Right lobe of liver (tissue), 6 donors: ENCODE results near the gene TAGLN2. TPM values are rescaled to one million over a fixed set of nuclear protein-coding genes. Genes with fewer than 3 reads are reported as not detected.

Experiments used
- ATAC-seq, 4 donors: fragments of 200-7000 bp; cut with Tn5 transposase; one replicate each; pipeline ENCODE4 v1.9.1; 2020; ENCODE audit warnings: mild to moderate bottlenecking in 4 of 4, moderate library complexity in 4 of 4
- DNase-seq, 3 donors: peaks; one replicate each; pipeline ENCODE4 v3.0.0-alpha.2; 2020
- H3K27ac ChIP-seq, 3 donors: fragments of 200-600 bp; one replicate each; pipeline ENCODE4 v1.8.0; 2022
- H3K27me3 ChIP-seq, 2 donors: fragments of 200-600 bp; one replicate each; pipeline ENCODE4 v1.8.0; 2022
- H3K36me3 ChIP-seq, 4 donors: fragments of 200-600 bp; sonication (generic) in 1 of 4; one replicate each; pipeline versions ENCODE4 v1.5.1 to v1.8.0; 2017 to 2022; ENCODE audit warnings: control low read depth in 1 of 4
- H3K4me1 ChIP-seq, 4 donors: fragments of 200-600 bp; sonication (generic) in 1 of 4; one replicate each; pipeline versions ENCODE4 v1.5.1 to v1.8.0; 2017 to 2022; ENCODE audit warnings: control low read depth in 1 of 4
- H3K4me3 ChIP-seq, 3 donors: fragments of 200-600 bp; one replicate each; pipeline ENCODE4 v1.8.0; 2022
- H3K9me3 ChIP-seq, 4 donors: fragments of 200-600 bp; sonication (generic) in 1 of 4; one replicate each; pipeline versions ENCODE4 v1.5.1 to v1.8.0; 2017 to 2022; ENCODE audit warnings: control low read depth in 1 of 4
- CTCF ChIP-seq, 4 donors: fragments of 200-600 bp in 3 of 4; fragments of 450-650 bp in 1 of 4; IDR thresholded peaks; one replicate each; pipeline versions ENCODE4 v1.5.1 to v1.8.0; 2016 to 2022; ENCODE audit warnings: antibody characterized with exemption in 4 of 4, mild to moderate bottlenecking in 2 of 4
- POLR2A ChIP-seq: fragments of 450-650 bp; IDR thresholded peaks from one replicate; pipeline ENCODE4 v1.6.1; 2017; ENCODE audit warnings: antibody characterized with exemption, mild to moderate bottlenecking
- WGBS: methylation state at CpG from one replicate; pipeline ENCODE4 v1.1.6; 2018; ENCODE audit warnings: low coverage, low lambda C conversion rate; ENCODE audit not compliant: insufficient coverage; ENCODE audit errors: missing lambda C conversion rate; 5-methylcytosine and 5-hydroxymethylcytosine counted together
- intact Hi-C, 2 donors: fragments of 100-400 bp; cut with DNase I; formaldehyde crosslinking; loops; one replicate each; pipeline versions ENCODE4 v1.11.2 to v1.14.1; 2022
- total RNA-seq, 6 experiments: library from RNA; depleted of rRNA in 2 of 6; stranded (reverse); fragments of >200 nt in 2 of 6; fragmentation: NEBNext Ultra II Directional in 3 of 6; extraction: Animal tissue kit (Norgen Biotek cat#: 25700) in 3 of 6; gene quantifications; one replicate each; pipeline versions ENCODE4 v1.1.0 to v1.2.4, GENCODE V29; 2016 to 2023
- donor health status: DM: no; HTN: yes; CAD: no.
- donor health status: DM: no; HTN: no; CAD: no.
- donor health status: DM: no; HTN: no; CAD: no.
- donor health status: DM: no; HTN: yes; CAD: no.
- donor health status: DM: no; HTN: yes; CAD: no.

TAGLN2 gene
- total RNA-seq, 6 experiments from 2014 or later = 53.2 to 200 (median 117) TPM

- H3K27ac ChIP-seq = no peak overlapping the region
- H3K4me3 ChIP-seq = no peak overlapping the region
- 87% methylated on average over 15 of the region's 48 CpGs for WGBS
- intact Hi-C loops = loop anchor here in 1 of 2 donors (5.0 kb wide), 1 partner anchor 73 kb away; no protein-coding TSS in a partner anchor
- peaks cover 0 to 7% (median 1%) of the 10 kb centered on the region in 4 donors for H3K36me3 ChIP-seq
- no peaks in the 10 kb centered on the region for H3K9me3 ChIP-seq
- TF ChIP-seq CTCF (IDR thresholded peaks at IDR 0.05) = no peak
- TF ChIP-seq POLR2A = no peak
- ATAC-seq (no peak), DNase-seq (no peak)
- H3K4me1 ChIP-seq = peaks cover 0 to 5% (median 2%) of the 10 kb centered on the region in 4 donors
- no peaks in the 10 kb centered on the region for H3K27me3 ChIP-seq
Measured at GRCh38 chr1:159929155-159930051, 4.1 kb upstream of the TAGLN2 start.

- intact Hi-C loops = no loop called here
- no peak overlapping the region for H3K4me3 ChIP-seq
- DNase-seq (no peak), ATAC-seq (no peak)
- peaks cover 0 to 6% (median 3%) of the 10 kb centered on the region in 4 donors for H3K4me1 ChIP-seq
- no peaks in the 10 kb centered on the region for H3K9me3 ChIP-seq
- H3K27me3 ChIP-seq = no peaks in the 10 kb centered on the region
- 80% methylated on average over 1 of the region's 18 CpGs for WGBS
- H3K27ac ChIP-seq = no peak overlapping the region
- H3K36me3 ChIP-seq = peaks cover 0 to 5% (median 1%) of the 10 kb centered on the region in 4 donors
- no peak for TF ChIP-seq POLR2A
- no peak for TF ChIP-seq CTCF (IDR thresholded peaks at IDR 0.05)
Measured at GRCh38 chr1:159928491-159929050, 3.3 kb upstream of the TAGLN2 start.

GRCh38 chr1:159927849-159928431, 2.6 kb upstream of the TAGLN2 start:
- intact Hi-C loops = no loop called here
- H3K27me3 ChIP-seq = no peaks in the 10 kb centered on the region
- H3K4me3 ChIP-seq = no peak overlapping the region
- 85% methylated on average over 6 of the region's 13 CpGs for WGBS
- ATAC-seq (no peak), DNase-seq (no peak)
- no peaks in the 10 kb centered on the region for H3K9me3 ChIP-seq
- TF ChIP-seq CTCF (IDR thresholded peaks at IDR 0.05) (no peak), POLR2A (no peak)
- H3K4me1 ChIP-seq = peaks cover 0 to 12% (median 6%) of the 10 kb centered on the region in 4 donors
- H3K27ac ChIP-seq = no peak overlapping the region
- peaks cover 0 to 5% (median 1%) of the 10 kb centered on the region in 4 donors for H3K36me3 ChIP-seq

- Histone ChIP-seq H3K27me3 (no peaks in the 10 kb centered on the region), H3K36me3 (peaks cover 0 to 5% (median 1%) of the 10 kb centered on the region in 4 donors), H3K27ac (no peak overlapping the region), H3K4me1 (peaks cover 0 to 18% (median 9%) of the 10 kb centered on the region in 4 donors), H3K9me3 (no peaks in the 10 kb centered on the region), H3K4me3 (no peak overlapping the region)
- 77% methylated on average over 3 of the region's 16 CpGs for WGBS
- no peak for ATAC-seq
- no peak for TF ChIP-seq POLR2A
- TF ChIP-seq CTCF (IDR thresholded peaks at IDR 0.05) = no peak
- DNase-seq = no peak
- intact Hi-C loops = no loop called here
Measured at GRCh38 chr1:159927211-159927848, 2.0 kb upstream of the TAGLN2 start.
